ENCODE results near the gene TPBG. TPM values are rescaled to one million over a fixed set of nuclear protein-coding genes. Genes with fewer than 3 reads are reported as not detected.
A peak's percentile ranks its signal among the peaks of the same experiment; 100 is the strongest.

TPBG gene
- 47.2 and 49.9 TPM in 2 replicates for total RNA-seq (2014; rRNA removed; shearing (Covaris generic))

GRCh38 chr6:82363428-82364086 lies at the start of gene TPBG:
Gene TPBG (plus strand): TSS chr6:82363817. CDS start chr6:82364962, 1,145 bp downstream.
- Histone ChIP-seq H3K4me3 (peak within 1 kb of the TSS; percentile 75), H3K27ac (peak within 1 kb of the TSS; percentile 77), H3K4me1 (no peaks in the 10 kb centered on the region), H3K36me3 (peaks cover 17% of the 10 kb centered on the region), H3K27me3 (no peaks in the 10 kb centered on the region), H3K9me3 (replicated peaks) (no peaks in the 10 kb centered on the region)
- peak; percentile 82 to 83 for DNase-seq

GRCh38 chr6:82322386-82322785 lies 41.2 kb upstream of the TPBG start:
- Histone ChIP-seq H3K36me3 (no peaks in the 10 kb centered on the region), H3K4me3 (no peak overlapping the region), H3K4me1 (no peaks in the 10 kb centered on the region), H3K27me3 (no peaks in the 10 kb centered on the region), H3K27ac (no peak overlapping the region), H3K9me3 (replicated peaks) (no peaks in the 10 kb centered on the region)
- no peak for DNase-seq

GRCh38 chr6:82329766-82330165 lies 33.9 kb upstream of the TPBG start:
- H3K4me3 ChIP-seq = no peak overlapping the region
- H3K4me1 ChIP-seq = no peaks in the 10 kb centered on the region; the same call in 1 of the 2 replicates
- H3K27me3 ChIP-seq = no peaks in the 10 kb centered on the region
- H3K27ac ChIP-seq = no peak overlapping the region
- DNase-seq = peak; percentile 14 to 44
- no peaks in the 10 kb centered on the region for H3K36me3 ChIP-seq
- no peaks in the 10 kb centered on the region for H3K9me3 ChIP-seq (replicated peaks)

GRCh38 chr6:82330171-82330804 lies 33.3 kb upstream of the TPBG start:
- no peaks in the 10 kb centered on the region; the same call in 1 of the 2 replicates for H3K4me1 ChIP-seq

GRCh38 chr6:82331031-82331773 lies 32.4 kb upstream of the TPBG start:
- DNase-seq = peak in 1 of 2 experiments; percentile 30

More at GRCh38 chr6:82330171-82330804, 33.3 kb upstream of the TPBG start:
- no peak for DNase-seq
- Histone ChIP-seq H3K36me3 (no peaks in the 10 kb centered on the region), H3K9me3 (replicated peaks) (no peaks in the 10 kb centered on the region), H3K27me3 (no peaks in the 10 kb centered on the region), H3K27ac (no peak overlapping the region), H3K4me3 (no peak overlapping the region)

GRCh38 chr6:82333781-82334180 lies 29.8 kb upstream of the TPBG start:
- Histone ChIP-seq H3K27me3 (no peaks in the 10 kb centered on the region), H3K27ac (no peak overlapping the region), H3K9me3 (replicated peaks) (no peaks in the 10 kb centered on the region), H3K4me1 (no peaks in the 10 kb centered on the region; the same call in 1 of the 2 replicates), H3K4me3 (no peak overlapping the region), H3K36me3 (no peaks in the 10 kb centered on the region)
- no peak for DNase-seq

More at GRCh38 chr6:82331031-82331773, 32.4 kb upstream of the TPBG start:
- Histone ChIP-seq H3K36me3 (no peaks in the 10 kb centered on the region), H3K9me3 (replicated peaks) (no peaks in the 10 kb centered on the region), H3K4me3 (no peak overlapping the region), H3K4me1 (no peaks in the 10 kb centered on the region; the same call in 1 of the 2 replicates), H3K27ac (no peak overlapping the region), H3K27me3 (no peaks in the 10 kb centered on the region)

- Histone ChIP-seq H3K9me3 (replicated peaks) (no peaks in the 10 kb centered on the region), H3K27me3 (no peaks in the 10 kb centered on the region), H3K36me3 (no peaks in the 10 kb centered on the region), H3K4me3 (no peak overlapping the region), H3K4me1 (no peaks in the 10 kb centered on the region), H3K27ac (no peak overlapping the region)
- no peak for DNase-seq
Measured at GRCh38 chr6:82337688-82338257, 25.8 kb upstream of the TPBG start.

GRCh38 chr6:82348130-82348529 lies 15.5 kb upstream of the TPBG start:
- H3K9me3 ChIP-seq (replicated peaks) = no peaks in the 10 kb centered on the region
- no peaks in the 10 kb centered on the region for H3K36me3 ChIP-seq
- no peak for DNase-seq
- H3K27ac ChIP-seq = no peak overlapping the region
- H3K4me3 ChIP-seq = no peak overlapping the region
- H3K4me1 ChIP-seq = no peaks in the 10 kb centered on the region
- no peaks in the 10 kb centered on the region for H3K27me3 ChIP-seq

GRCh38 chr6:82353848-82354247 lies 9.8 kb upstream of the TPBG start:
- H3K9me3 ChIP-seq (replicated peaks) = no peaks in the 10 kb centered on the region
- no peaks in the 10 kb centered on the region for H3K27me3 ChIP-seq
- no peaks in the 10 kb centered on the region for H3K36me3 ChIP-seq
- H3K4me1 ChIP-seq = no peaks in the 10 kb centered on the region
- H3K4me3 ChIP-seq = no peak overlapping the region
- no peak for DNase-seq
- H3K27ac ChIP-seq = no peak overlapping the region

GRCh38 chr6:82360552-82360951 lies 3.1 kb upstream of the TPBG start:
- Histone ChIP-seq H3K27me3 (no peaks in the 10 kb centered on the region), H3K4me3 (no peak overlapping the region), H3K9me3 (replicated peaks) (no peaks in the 10 kb centered on the region), H3K4me1 (no peaks in the 10 kb centered on the region), H3K36me3 (peaks cover 3% of the 10 kb centered on the region), H3K27ac (no peak overlapping the region)
- DNase-seq = no peak

GRCh38 chr6:82361631-82362030 lies 2.0 kb upstream of the TPBG start:
- H3K27ac ChIP-seq = no peak overlapping the region
- H3K4me1 ChIP-seq = no peaks in the 10 kb centered on the region
- no peak overlapping the region for H3K4me3 ChIP-seq
- H3K36me3 ChIP-seq = peaks cover 14% of the 10 kb centered on the region
- no peaks in the 10 kb centered on the region for H3K9me3 ChIP-seq (replicated peaks)
- no peaks in the 10 kb centered on the region for H3K27me3 ChIP-seq
- no peak for DNase-seq

- DNase-seq = no peak
- H3K4me3 ChIP-seq = peak overlapping the region; percentile 75; the same call in 1 of the 2 replicates
- H3K27me3 ChIP-seq = no peaks in the 10 kb centered on the region
- H3K4me1 ChIP-seq = no peaks in the 10 kb centered on the region
- peaks cover 17% of the 10 kb centered on the region for H3K36me3 ChIP-seq
- H3K9me3 ChIP-seq (replicated peaks) = no peaks in the 10 kb centered on the region
- H3K27ac ChIP-seq = no peak overlapping the region
Measured at GRCh38 chr6:82362144-82362543, 1.5 kb upstream of the TPBG start.

GRCh38 chr6:82362878-82363427 lies 664 bp upstream of the TPBG start:
- peaks cover 17% of the 10 kb centered on the region for H3K36me3 ChIP-seq
- H3K4me3 ChIP-seq = peak overlapping the region; percentile 75
- H3K27ac ChIP-seq = peak overlapping the region; percentile 77; the same call in 1 of the 2 replicates
- no peaks in the 10 kb centered on the region for H3K27me3 ChIP-seq
- peak in 1 of 2 experiments; percentile 24 for DNase-seq
- H3K4me1 ChIP-seq = no peaks in the 10 kb centered on the region
- H3K9me3 ChIP-seq (replicated peaks) = no peaks in the 10 kb centered on the region

Data from SJCRH30 (cell line).